Chondrocyte (in vitro differentiated cells): ENCODE results near the gene VPS35L. TPM values are rescaled to one million over a fixed set of nuclear protein-coding genes. Genes with fewer than 3 reads are reported as not detected.

Source experiments
- DNase-seq: peaks from one replicate; pipeline ENCODE4 v3.0.0; 2021; ENCODE audit warnings: mixed read lengths, low spot score
- H3K27ac Mint-ChIP-seq: one replicate; pipeline ENCODE4 v1.8.0; 2021; ENCODE audit warnings: mild to moderate bottlenecking, moderate library complexity, mixed read lengths; ENCODE audit not compliant: unreplicated experiment
- H3K27me3 Mint-ChIP-seq: 2 replicates; pipeline ENCODE4 v1.8.0; 2021; ENCODE audit warnings: low read depth, mixed read lengths
- H3K36me3 Mint-ChIP-seq: 2 replicates; pipeline ENCODE4 v1.8.0; 2021; ENCODE audit warnings: low read depth, mixed read lengths
- H3K4me1 Mint-ChIP-seq: 2 replicates; pipeline ENCODE4 v1.8.0; 2021; ENCODE audit warnings: low read depth, mild to moderate bottlenecking, mixed read lengths
- H3K4me3 Mint-ChIP-seq: one replicate; pipeline ENCODE4 v1.8.0; 2021; ENCODE audit warnings: mild to moderate bottlenecking, moderate library complexity, mixed read lengths; ENCODE audit not compliant: unreplicated experiment
- H3K9me3 Mint-ChIP-seq: 2 replicates; pipeline ENCODE4 v1.8.0; 2021; ENCODE audit warnings: low read depth, mixed read lengths
- CTCF ChIP-seq: fragments of 200-600 bp; sonication (generic); IDR thresholded peaks from 2 replicates; pipeline ENCODE4 v1.5.0; 2021; ENCODE audit warnings: antibody characterized with exemption, mild to moderate bottlenecking, moderate library complexity
- total RNA-seq: library from RNA; stranded (reverse); gene quantifications from 3 replicates; pipeline ENCODE4 v1.2.1, GENCODE V29; 2021

VPS35L gene
- total RNA-seq, 1 donor from 2014 or later: 68.7 TPM

DNA sequence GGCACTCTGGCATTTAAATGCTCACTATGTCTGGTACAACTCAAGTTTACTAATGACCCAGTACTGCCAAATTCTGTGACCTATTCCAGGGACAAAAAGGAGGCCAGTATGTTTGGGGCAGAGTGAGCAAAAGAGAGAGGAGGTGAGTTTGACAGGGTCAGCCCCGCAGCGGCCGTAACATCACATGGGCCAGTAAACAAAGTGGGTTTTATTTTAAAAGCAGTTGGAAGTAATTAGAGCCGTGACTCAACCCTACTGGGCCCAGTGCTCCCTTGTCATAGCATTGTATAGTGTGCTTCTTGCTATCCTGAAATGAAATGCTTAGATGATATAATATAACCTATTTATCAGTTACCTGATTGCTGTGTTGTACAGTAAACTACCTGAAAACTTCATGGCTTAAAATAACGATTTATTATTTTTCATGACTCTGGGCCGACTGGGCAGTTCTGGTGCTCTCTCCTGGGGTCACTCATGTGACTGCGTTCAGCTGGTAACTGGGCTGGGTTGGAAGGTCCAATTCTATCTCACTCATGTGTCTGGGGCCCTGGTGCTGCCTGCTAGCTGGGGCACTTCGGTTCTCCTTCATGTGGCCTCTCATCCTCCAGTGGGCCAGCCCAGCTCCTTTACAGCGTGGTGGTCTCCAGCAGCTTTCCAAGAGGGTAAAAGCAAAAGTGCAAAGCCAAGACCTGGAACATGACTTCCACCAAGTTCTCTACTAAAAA is 189.9 kb downstream of the VPS35L start:
- no peak for DNase-seq
- Mint-ChIP-seq H3K4me3 (no peak overlapping the region), H3K4me1 (peaks cover 16% of the 10 kb centered on the region), H3K36me3 (no peaks in the 10 kb centered on the region), H3K27me3 (no peaks in the 10 kb centered on the region), H3K9me3 (no peaks in the 10 kb centered on the region), H3K27ac (no peak overlapping the region)
- no peak for TF ChIP-seq CTCF

DNA sequence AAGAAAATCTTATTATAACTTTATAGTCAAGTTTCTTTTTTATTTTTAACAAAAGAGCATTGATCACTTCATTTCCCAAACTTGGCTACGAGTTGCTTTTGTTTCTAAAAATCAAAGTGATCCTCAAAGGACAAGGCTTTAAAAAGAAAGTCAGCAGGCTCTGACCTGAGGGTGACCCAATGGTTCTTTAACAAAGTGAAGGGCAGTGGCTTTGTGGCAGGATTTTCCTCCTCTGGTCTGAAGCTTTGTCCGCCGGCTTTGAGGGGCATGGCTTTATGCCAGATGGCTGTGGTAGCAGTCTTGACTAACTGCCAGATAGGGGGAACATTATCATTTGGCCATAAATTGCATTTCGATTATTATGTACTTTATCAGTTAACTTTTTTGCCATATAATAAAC is 191.1 kb downstream of the VPS35L start:
- Mint-ChIP-seq H3K36me3 (no peaks in the 10 kb centered on the region), H3K27ac (no peak overlapping the region), H3K27me3 (no peaks in the 10 kb centered on the region)

DNA sequence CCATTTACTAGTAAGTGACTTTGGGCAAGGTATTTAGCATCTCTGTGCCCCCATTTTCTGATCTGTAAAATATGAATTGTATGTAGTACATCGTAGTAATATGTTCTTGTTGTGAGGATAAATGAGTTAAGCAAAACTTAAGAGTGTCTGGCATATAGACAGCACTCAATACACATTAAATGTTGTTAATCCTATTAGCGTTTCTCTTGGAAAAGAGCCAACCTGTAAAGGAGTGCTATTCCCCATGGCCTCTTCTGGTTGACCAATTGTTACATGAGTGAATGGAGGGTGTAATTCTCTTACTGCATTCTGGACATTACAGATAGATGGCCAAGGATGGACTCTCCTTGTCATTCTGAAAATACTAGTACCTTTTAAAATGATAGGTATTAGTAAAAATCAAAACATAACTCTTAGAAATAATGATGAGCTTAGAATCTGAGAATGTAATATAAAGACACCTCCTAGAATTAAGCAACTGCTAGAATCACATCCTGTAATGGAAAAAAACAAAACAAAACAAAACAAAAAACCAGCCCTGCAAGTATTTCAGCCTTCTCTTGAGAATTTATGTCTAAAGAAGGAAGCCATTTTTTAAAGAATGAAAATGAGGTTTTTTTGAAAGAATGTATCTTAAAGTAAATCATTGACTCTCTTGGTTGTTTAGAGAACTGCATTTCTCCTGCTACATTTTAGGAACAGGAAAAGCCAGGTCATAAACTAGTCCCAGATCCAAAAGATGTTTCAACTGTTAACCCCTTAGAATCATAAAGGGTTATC is 193.1 kb downstream of the VPS35L start:
- Mint-ChIP-seq H3K36me3 (no peaks in the 10 kb centered on the region), H3K27me3 (no peaks in the 10 kb centered on the region), H3K9me3 (no peaks in the 10 kb centered on the region), H3K4me3 (no peak overlapping the region), H3K27ac (peak overlapping the region; percentile 22), H3K4me1 (peaks cover 16% of the 10 kb centered on the region)
- no peak for TF ChIP-seq CTCF
- DNase-seq: no peak

More for the DNA sequence above, 191.1 kb downstream of the VPS35L start:
- H3K9me3 Mint-ChIP-seq: no peaks in the 10 kb centered on the region
- no peak for TF ChIP-seq CTCF
- DNase-seq: no peak
- H3K4me1 Mint-ChIP-seq: peaks cover 16% of the 10 kb centered on the region
- H3K4me3 Mint-ChIP-seq: no peak overlapping the region

- no peak for TF ChIP-seq CTCF
- H3K9me3 Mint-ChIP-seq: no peaks in the 10 kb centered on the region
These were observed 194.1 kb downstream of the VPS35L start for GRCh38 chr16:19749571-19750080.

More at GRCh38 chr16:19749571-19750080, 194.1 kb downstream of the VPS35L start:
- Mint-ChIP-seq H3K4me3 (no peak overlapping the region), H3K36me3 (no peaks in the 10 kb centered on the region), H3K27me3 (no peaks in the 10 kb centered on the region), H3K27ac (no peak overlapping the region), H3K4me1 (peaks cover 16% of the 10 kb centered on the region)
- DNase-seq: no peak

Other genes starting within 250 kb of the VPS35L start
- not detected in 3 replicates for gene TMC5, start 137.8 kb upstream of the VPS35L start, total RNA-seq
- 71.1 to 76.2 TPM (median 72.0 TPM) in 3 replicates for gene GDE1, start 33.6 kb upstream of the VPS35L start, total RNA-seq
- 7.0 to 14.9 TPM (median 10.9 TPM) in 3 replicates for gene CCP110, start 31.8 kb upstream of the VPS35L start, total RNA-seq
- 20.0 to 24.7 TPM (median 20.4 TPM) in 3 replicates for gene KNOP1, start 162.5 kb downstream of the VPS35L start, total RNA-seq
- gene IQCK, start 162.6 kb downstream of the VPS35L start, total RNA-seq: 2.6 to 8.9 TPM (median 3.8 TPM) in 3 replicates